ENCODE results near the gene TMEM125. TPM values are rescaled to one million over a fixed set of nuclear protein-coding genes. Genes with fewer than 3 reads are reported as not detected.
A peak's percentile ranks its signal among the peaks of the same experiment; 100 is the strongest.

TMEM125 gene
- total and polyA plus RNA-seq, 9 of the 15 experiments (the other 6 are each of a cell fraction or from before 2014, with no cell fraction given) = 0.07 to 0.08 TPM; not detected in 7

DNA sequence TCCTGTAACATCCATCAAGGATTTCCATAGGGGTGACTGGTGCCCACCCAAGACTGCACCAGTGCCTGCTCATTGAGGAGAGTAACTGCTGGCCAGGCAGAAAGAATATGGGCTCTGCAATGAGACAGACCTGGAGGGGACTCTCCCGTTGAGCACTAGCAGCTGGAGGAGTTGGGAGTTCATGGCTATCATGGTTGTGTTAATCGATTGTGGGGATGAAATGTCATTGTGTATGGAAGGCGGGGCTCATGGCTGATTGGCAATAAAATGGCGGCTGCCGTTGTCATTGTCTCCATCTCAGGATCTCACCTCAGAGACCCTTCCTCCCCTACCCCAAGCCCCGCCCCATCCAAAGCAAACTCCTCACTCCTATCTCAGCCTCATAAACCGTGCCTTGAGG lies 3.9 kb downstream of the TMEM125 start (continued):
- TF ChIP-seq, protein P1, sequence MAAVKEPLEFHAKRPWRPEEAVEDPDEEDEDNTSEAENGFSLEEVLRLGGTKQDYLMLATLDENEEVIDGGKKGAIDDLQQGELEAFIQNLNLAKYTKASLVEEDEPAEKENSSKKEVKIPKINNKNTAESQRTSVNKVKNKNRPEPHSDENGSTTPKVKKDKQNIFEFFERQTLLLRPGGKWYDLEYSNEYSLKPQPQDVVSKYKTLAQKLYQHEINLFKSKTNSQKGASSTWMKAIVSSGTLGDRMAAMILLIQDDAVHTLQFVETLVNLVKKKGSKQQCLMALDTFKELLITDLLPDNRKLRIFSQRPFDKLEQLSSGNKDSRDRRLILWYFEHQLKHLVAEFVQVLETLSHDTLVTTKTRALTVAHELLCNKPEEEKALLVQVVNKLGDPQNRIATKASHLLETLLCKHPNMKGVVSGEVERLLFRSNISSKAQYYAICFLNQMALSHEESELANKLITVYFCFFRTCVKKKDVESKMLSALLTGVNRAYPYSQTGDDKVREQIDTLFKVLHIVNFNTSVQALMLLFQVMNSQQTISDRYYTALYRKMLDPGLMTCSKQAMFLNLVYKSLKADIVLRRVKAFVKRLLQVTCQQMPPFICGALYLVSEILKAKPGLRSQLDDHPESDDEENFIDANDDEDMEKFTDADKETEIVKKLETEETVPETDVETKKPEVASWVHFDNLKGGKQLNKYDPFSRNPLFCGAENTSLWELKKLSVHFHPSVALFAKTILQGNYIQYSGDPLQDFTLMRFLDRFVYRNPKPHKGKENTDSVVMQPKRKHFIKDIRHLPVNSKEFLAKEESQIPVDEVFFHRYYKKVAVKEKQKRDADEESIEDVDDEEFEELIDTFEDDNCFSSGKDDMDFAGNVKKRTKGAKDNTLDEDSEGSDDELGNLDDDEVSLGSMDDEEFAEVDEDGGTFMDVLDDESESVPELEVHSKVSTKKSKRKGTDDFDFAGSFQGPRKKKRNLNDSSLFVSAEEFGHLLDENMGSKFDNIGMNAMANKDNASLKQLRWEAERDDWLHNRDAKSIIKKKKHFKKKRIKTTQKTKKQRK (IDR thresholded peaks at IDR 0.05; ENCODE audit: borderline replicate concordance, low read depth, low read length) = no peak
- no peak for TF ChIP-seq POLR2AphosphoS5 (IDR thresholded peaks at IDR 0.05; ENCODE audit: control insufficient read depth, insufficient read depth, low read depth, low read length)

DNA sequence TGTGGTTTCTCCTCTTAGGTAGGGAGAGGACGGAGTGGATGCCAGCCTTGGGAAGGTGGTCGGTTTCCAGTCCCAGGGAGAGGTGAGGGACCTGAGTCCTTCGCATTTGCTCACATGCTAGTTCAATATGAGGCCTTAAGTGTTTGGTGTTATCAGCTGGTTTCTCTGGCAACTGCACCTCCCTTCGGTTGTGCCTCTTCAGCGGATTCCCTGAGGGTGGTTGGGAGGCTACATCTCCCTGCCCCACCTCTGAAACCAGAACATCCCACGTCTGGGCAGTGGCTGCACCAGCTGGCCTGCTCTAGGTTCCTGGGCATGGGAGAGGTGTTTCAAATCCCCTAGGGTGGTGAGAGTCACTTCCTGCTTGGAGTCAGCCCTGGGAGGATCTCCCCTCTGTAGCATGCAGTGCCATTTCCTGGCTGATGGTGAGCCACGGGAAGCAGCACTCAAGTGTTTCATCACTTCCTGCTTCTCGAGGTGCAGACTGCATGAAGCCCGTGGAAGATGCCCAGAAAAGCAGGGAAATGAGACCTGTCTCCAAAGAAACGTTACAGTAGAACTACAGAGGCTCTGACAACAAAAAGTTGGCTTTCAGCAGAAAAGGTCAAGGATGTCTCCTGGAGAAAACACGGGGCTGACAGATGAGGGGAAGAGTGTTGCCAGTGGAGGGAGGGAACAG lies 4.5 kb downstream of the TMEM125 start:
- Histone ChIP-seq H3K9ac (ENCODE audit: insufficient read depth in 1 of 2, low read depth in 2 of 2, low read length in 2 of 2) (no peak overlapping the region), H3K4me2 (ENCODE audit: insufficient read depth, low read length) (peak overlapping the region; percentile 38), H3K27me3 (ENCODE audit: control insufficient read depth in 2 of 2, insufficient read depth in 2 of 2, low read length in 2 of 2) (peaks cover 45 to 79% of the 10 kb centered on the region in 2 experiments), H3K9me3 (replicated peaks; ENCODE audit: control insufficient read depth, insufficient read depth, low read depth, low read length) (no peaks in the 10 kb centered on the region), H3K4me3 (no peak overlapping the region), H3K36me3 (ENCODE audit: control insufficient read depth, insufficient read depth, low read length) (no peaks in the 10 kb centered on the region), H4K20me1 (replicated peaks; ENCODE audit: control insufficient read depth, insufficient read depth, low read length) (no peaks in the 10 kb centered on the region; the same call in 1 of the 2 replicates), H2AFZ (ENCODE audit: low read depth, low read length) (peak overlapping the region; percentile 75), H3K27ac (ENCODE audit: extremely low read depth, low read depth, low read length) (no peak overlapping the region), H3K79me2 (ENCODE audit: control insufficient read depth, insufficient read depth, low read length) (no peaks in the 10 kb centered on the region), H3K9me1 (ENCODE audit: control insufficient read depth, insufficient read depth, low read length) (no peaks in the 10 kb centered on the region), H3K4me1 (replicated peaks in 1 of 2; ENCODE audit: control insufficient read depth in 2 of 2, insufficient read depth in 2 of 2, low read length in 2 of 2) (peaks cover 16 to 19% of the 10 kb centered on the region in 2 experiments; a peak in 4 of 5 replicates)
- BruUV-seq (replicated peaks) = no TSS peak
- POLR2A ChIA-PET = interaction anchor here (0.6 kb wide), 1 partner anchor 150 kb away, joined by 4 read pairs; no protein-coding TSS in a partner anchor
- CTCF ChIA-PET (ENCODE audit: low intra/inter-chr PET ratio) = no interaction called here
- peak in 2 of 4 experiments; percentile 21 for DNase-seq (ENCODE audit: extremely low read depth in 1 of 4, low spot score in 3 of 4)
- peak; percentile 65 for ATAC-seq
- FAIRE-seq = peak; percentile 19
- in situ Hi-C loops (cut with MboI) = no loop called here
- WGBS (ENCODE audit: insufficient coverage, low coverage, missing lambda C conversion rate) = 9% methylated on average over 11 of the region's 11 CpGs
- intact Hi-C loops (cut with micrococcal nuclease) = no loop called here
- TF ChIP-seq RFX1 (IDR thresholded peaks at IDR 0.05) (peak; percentile 72), CREBBP (IDR thresholded peaks at IDR 0.05; ENCODE audit: low read depth, low read length) (no peak), C11orf30 (IDR thresholded peaks at IDR 0.05; ENCODE audit: low read depth) (no peak), TAF15 (IDR thresholded peaks at IDR 0.05; ENCODE audit: low read depth, low read length) (no peak), FIP1L1 (IDR thresholded peaks at IDR 0.05; ENCODE audit: low read depth, low read length, poor library complexity, severe bottlenecking) (no peak), ELF1 (tag; IDR thresholded peaks at IDR 0.05) (peak; percentile 62), SRF (CRISPR knock-in tag; IDR thresholded peaks at IDR 0.05) (no peak), GATAD2B (IDR thresholded peaks at IDR 0.05; ENCODE audit: borderline replicate concordance) (no peak)
- TF ChIP-seq, protein P2, sequence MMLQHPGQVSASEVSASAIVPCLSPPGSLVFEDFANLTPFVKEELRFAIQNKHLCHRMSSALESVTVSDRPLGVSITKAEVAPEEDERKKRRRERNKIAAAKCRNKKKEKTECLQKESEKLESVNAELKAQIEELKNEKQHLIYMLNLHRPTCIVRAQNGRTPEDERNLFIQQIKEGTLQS (IDR thresholded peaks at IDR 0.05) = peak; percentile 78
- TF ChIP-seq, protein P2 (CRISPR knock-in tag; conservative IDR thresholded peaks at IDR 0.05) = no peak
- TF ChIP-seq, protein P3, sequence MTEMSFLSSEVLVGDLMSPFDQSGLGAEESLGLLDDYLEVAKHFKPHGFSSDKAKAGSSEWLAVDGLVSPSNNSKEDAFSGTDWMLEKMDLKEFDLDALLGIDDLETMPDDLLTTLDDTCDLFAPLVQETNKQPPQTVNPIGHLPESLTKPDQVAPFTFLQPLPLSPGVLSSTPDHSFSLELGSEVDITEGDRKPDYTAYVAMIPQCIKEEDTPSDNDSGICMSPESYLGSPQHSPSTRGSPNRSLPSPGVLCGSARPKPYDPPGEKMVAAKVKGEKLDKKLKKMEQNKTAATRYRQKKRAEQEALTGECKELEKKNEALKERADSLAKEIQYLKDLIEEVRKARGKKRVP (CRISPR knock-in tag; IDR thresholded peaks at IDR 0.05) = 0 out of 2 replicates have a peak, but pooled peaks have one; percentile 60
